Spleen (tissue), 7 donors: ENCODE results near the gene KIAA0040.

ENCODE experiments used
- POLR2A ChIP-seq, 3 donors: fragments of 450-650 bp; IDR thresholded peaks; one replicate each; pipeline ENCODE4 v1.5.1; 2017; ENCODE audit warnings: antibody characterized with exemption in 3 of 3, mild to moderate bottlenecking in 1 of 3
- POLR2AphosphoS5 ChIP-seq, 3 donors: sonication (generic); formaldehyde crosslinking; IDR thresholded peaks; one replicate each; pipeline ENCODE4 v1.5.1; 2017; ENCODE audit warnings: antibody characterized with exemption in 3 of 3
- TF ChIP-seq, protein P1 (sequence below), 11 experiments: fragments of 200-600 bp in 7 of 11; fragments of 450-650 bp in 4 of 11; sonication (generic) in 4 of 11; IDR thresholded peaks in 8 of 11; conservative IDR thresholded peaks in 3 of 11; 1 replicate in 7 of 11; 2 replicates in 4 of 11; pipeline versions ENCODE4 v1.4.0 to v1.8.0; 2016 to 2021; ENCODE audit warnings: antibody characterized with exemption in 11 of 11, inconsistent platforms in 4 of 11, mild to moderate bottlenecking in 1 of 11
- donor health status: DM: no; HTN: no; CAD: no; lungs with moderate emphysema.
- donor health status: DM: no; HTN: no; CAD: no.
- donor health status: DM: no; HTN: no; CAD: no.

GRCh38 chr1:175185903-175186302 lies 6.7 kb downstream of the KIAA0040 start:
- TF ChIP-seq, protein P1, sequence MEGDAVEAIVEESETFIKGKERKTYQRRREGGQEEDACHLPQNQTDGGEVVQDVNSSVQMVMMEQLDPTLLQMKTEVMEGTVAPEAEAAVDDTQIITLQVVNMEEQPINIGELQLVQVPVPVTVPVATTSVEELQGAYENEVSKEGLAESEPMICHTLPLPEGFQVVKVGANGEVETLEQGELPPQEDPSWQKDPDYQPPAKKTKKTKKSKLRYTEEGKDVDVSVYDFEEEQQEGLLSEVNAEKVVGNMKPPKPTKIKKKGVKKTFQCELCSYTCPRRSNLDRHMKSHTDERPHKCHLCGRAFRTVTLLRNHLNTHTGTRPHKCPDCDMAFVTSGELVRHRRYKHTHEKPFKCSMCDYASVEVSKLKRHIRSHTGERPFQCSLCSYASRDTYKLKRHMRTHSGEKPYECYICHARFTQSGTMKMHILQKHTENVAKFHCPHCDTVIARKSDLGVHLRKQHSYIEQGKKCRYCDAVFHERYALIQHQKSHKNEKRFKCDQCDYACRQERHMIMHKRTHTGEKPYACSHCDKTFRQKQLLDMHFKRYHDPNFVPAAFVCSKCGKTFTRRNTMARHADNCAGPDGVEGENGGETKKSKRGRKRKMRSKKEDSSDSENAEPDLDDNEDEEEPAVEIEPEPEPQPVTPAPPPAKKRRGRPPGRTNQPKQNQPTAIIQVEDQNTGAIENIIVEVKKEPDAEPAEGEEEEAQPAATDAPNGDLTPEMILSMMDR (IDR thresholded peaks at IDR 0.05 in 8 of 11, conservative IDR thresholded peaks at IDR 0.05 in 3 of 11): no peak
- TF ChIP-seq POLR2A (IDR thresholded peaks at IDR 0.05): no peak
- TF ChIP-seq POLR2AphosphoS5 (IDR thresholded peaks at IDR 0.05): no peak
